DMS153 treated with DMSO at 0.1 percent for 48 hours (cell line): Measurements from ENCODE around the gene CDR2.
A peak's percentile ranks its signal among the peaks of the same experiment; 100 is the strongest.

Experiments
- DNase-seq: peaks from one replicate; lab custom pipeline; 2025; ENCODE audit not compliant: unreplicated experiment; lab: John Stamatoyannopoulos, UW

The CDR2 gene

DNA sequence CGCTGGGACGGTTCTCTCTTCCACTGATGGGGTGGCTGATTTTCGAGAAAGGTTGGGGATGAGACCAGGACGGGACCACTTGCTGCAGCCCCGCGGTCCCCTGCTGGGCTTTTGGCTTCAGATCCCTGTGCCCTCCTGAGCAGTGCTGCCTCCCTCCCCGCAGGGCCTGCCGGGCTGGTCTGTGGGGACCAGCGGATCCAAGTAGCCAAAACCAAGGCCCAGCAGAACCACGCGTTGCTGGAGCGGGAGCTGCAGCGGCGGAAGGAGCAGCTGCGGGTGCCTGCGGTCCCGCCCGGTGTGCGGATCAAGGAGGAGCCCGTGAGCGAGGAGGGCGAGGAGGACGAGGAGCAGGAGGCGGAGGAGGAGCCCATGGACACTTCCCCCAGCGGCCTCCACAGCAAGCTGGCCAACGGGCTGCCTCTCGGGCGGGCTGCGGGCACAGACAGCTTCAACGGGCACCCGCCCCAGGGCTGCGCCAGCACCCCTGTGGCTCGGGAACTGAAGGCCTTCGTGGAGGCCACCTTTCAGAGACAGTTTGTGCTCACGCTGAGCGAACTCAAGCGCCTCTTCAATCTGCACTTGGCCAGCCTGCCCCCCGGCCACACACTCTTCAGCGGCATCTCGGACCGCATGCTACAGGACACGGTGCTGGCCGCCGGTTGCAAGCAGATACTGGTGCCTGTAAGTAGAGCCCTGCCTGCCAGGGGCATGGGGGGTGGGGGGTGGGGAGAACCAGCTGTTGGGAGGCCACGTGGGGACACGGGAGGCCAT, 48.6 kb downstream of the CDR2 start:
- no peak for DNase-seq

DNA sequence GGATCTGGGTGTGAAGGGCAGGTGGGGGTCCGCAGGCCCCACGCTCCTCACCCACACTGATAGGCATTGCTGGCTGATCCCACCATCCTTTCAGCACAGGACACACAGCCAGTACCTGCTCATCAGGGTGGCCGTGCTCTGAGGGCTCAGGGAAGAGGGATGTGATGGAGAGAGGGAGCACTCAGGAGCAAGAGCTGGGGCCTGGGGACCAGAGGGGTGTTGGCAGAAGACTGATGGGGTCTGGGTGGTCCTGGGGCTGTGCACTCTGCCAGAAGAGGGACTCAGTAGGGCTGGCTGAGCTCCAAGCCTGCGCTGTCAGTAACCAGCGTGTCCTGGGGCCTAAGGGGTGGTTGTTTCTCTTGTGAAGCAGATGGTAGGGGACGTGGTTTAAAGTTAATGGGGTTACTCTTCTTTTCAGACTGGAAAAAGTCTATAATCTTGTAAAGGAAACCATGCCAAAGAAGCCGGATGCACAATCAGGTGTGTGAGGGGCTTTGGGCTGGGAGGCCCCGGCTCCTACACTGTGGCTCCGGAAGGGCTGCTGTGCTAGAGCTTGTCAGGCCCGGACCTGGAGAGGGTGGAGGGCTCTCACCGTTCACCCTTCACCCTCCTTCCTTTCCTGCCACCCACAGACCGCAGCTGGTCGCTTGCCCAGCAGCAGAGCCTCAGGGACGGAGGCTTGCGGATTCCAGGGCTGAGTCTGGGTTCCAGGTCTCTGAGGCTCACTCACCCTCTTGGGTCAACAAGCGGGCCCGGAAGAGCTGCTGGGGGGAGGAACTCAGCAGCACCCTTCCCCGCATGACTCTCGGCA, 49.4 kb downstream of the CDR2 start:
- no peak for DNase-seq

DNA sequence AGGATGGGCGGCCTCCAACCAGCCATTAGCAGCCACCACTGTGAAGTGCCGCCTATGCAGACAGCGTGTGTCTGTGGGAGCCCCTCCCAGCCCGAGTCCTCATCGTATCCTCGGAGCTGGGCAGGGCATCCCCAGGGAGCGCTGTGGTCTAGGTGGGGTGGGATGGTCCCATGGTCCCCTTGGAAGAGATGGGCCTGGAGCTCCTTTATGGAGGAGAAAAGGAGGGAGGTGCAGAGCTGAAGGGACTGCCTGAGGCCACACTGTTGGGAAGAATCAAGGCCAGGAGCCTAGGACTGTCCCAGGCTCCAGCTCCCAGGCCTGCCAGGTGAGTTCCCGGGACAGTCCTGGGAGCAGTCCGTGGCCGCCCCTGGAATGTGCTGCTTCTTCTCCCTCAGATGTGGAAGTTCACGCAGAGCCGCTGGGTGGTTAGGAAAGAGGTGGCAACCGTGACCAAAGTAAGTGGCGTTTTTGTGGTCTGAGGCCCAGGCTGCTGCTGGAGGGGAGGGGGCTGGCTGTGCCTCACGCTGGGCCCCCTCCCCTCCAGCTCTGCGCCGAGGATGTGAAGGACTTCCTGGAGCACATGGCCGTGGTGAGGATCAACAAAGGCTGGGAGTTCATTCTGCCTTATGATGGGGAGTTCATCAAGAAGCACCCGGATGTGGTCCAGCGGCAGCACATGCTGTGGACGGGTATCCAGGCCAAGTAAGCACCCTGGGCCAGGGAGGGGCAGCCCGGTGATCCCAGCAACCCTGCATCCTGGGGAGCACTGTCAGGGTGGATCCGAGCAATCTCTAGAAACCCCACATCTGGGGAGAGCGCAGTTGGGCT, 50.2 kb downstream of the CDR2 start:
- DNase-seq = no peak

DNA sequence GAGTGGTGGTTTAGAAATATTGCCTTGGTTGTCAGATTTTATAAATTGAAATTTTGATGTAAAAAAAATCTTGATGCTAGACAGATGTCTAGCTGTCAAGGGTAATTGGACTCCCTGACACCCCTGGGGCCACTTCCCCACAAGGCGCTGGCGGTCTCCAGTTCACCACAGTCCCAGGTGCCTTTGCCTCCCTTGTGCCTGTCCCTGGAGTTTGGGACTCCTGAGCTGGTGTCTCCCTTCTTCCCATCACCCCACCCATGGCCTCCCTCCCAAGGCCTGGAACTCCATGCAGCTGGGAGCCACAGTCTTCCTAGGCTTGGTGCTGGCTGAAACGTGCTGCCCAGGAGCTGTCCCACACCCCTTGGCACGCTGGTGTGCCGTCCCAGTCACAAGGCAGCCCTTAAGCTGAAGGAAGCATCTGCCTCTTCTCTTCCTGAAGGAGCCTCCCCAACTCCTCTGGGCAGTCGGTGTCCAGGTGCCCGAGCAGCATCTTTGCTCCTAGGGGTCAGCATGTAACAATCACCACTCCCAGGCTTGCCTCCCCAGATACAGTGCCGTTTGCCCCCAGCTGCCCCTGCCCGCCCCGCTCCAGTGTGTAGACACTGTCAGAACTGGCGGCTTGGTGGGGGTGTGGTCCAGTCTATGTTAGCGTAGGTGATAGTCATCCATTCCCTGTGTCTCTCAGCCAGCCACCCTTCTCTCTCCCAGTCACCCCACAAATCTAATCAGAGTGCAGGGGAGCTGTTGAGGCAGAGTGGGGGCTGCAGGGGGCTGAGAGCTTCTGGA, 51.1 kb downstream of the CDR2 start:
- no peak for DNase-seq

DNA sequence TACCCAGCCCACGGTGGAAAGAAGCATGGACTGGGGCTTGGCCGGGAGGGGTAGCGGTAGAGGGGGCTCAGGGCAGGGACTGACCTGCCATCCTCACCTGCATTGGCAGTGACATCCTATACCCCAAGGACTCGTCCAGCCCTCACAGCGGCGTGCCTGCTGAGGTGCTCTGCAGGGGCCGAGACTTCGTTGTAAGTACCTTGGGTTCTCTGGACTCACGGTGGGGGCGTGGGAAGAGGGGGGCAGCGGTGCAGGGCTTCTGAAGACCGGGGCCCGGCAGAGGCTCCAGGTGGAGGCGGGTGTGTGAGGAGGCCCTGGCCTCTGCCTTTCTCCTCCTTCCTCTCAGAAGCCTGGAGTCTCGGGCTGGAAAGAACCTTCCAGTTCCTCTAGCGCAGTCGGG, 51.7 kb downstream of the CDR2 start:
- no peak for DNase-seq

DNA sequence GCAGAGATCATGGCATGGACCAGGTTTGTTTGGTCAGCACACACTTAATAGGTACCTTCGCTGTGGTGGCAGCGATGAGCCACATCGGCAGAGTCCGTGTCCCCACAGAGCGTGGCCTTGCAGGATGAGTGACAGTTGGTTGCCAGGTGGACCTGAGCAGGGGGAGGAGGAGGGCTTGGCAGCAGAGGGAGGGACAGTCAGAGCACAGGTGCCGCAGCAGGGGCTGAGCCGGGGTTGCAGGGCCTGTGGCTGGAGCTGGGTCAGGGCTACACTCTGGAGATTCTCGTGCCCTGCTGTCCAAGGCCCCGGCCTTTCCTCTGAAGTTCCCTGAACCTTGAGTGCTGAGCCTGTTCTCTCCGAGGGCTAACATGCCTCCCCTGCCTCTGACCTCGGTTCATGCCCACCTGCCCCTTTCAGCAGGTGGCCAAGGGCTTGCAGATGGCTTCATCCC, 52.4 kb downstream of the CDR2 start:
- DNase-seq = no peak

DNA sequence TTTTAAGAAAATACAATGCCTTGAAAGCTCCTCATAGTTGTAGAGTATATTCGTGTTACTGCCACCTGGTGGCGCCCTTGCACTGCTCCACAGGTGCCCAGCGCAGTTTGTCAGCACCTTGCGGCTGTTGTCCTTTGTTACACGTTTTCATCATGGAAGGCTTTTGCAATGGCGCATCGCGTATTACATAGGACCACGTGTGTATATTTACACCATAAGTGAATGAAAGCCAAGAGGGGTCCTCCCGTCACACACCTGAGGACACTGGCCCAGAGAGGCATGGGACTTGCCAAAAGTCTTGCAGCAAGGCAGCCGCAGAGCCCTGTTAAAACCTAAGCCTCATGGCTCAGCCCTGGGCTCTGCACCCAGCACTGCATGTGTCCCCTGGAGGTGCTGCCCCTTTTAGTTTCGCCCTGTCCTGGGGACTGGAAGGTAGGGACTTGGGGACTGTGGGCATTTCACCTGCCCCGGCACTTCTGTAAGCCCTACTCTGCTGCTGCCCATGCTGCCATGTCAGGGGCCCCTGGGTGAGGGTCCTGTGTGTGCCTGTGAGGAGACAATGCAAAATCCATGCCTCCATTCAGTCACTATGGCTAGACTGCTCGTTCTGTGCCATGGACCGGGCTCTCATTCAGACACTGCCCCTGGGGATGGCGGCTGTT, 52.9 kb downstream of the CDR2 start:
- peak; percentile 80 for DNase-seq

DNA sequence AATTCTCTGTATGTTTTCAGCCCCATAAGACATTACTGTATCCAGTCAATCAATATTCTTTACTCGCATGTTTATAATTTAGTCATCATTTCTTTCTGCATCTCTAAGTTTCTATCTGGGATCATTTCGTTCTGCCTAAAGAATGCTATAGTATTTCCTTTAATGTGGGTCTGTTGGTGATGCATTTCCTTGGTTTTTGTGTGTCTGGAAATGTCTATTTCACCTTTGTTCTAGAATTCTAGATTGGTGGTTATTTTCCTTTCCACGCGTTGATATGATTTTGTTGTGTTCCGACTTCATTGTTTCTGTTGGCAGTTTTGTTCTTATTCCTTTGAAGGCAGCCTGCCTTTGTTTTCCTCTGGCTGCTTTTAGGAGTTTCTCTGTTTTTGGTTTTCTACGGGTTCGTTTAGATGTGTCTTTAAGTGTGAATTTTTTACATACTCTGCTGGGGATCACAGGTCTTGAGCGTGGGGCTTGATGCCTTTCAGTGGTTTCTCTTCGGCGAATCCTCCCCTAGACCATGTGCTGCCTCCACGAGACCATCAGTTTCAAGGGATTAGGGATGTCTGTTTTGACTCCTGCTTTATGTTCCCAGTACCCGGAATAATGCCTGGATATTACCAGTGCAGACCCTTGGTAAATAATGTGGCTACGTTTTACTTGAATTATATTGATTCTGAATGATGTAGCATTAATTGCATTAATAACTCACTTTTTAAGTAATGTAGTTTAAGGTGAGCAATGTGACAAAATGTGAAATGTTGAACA, 53.7 kb downstream of the CDR2 start:
- no peak for DNase-seq

DNA sequence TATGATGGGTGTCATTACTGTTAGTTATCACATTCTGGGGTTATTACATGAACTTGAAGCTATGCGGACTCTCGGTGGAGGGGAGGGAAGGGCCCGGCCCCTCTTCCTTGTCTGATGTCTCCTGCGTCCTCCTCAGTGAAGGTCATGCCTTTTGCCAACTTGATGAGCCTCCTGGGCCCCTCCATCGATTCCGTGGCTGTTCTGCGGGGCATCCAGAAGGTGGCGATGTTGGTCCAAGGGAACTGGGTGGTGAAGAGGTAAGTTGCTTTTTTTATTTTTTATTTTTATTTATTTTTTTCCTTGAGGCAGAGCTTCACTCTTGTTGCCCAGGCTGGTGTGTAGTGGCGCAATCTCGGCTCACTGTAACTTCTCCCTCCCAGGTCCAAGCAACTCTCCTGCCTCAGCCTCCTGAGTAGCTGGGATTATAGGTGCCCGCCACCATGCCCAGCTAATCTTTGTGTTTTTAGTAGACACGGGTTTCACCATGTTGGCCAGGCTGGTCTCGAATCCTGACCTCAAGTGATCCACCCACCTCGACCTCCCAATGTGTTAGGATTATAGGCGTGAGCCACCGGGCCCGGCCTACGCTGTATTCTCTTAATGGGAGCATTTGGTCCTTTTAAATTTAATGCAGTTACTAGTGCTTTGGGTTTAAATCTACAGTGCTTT, 55.6 kb downstream of the CDR2 start:
- DNase-seq = no peak

DNA sequence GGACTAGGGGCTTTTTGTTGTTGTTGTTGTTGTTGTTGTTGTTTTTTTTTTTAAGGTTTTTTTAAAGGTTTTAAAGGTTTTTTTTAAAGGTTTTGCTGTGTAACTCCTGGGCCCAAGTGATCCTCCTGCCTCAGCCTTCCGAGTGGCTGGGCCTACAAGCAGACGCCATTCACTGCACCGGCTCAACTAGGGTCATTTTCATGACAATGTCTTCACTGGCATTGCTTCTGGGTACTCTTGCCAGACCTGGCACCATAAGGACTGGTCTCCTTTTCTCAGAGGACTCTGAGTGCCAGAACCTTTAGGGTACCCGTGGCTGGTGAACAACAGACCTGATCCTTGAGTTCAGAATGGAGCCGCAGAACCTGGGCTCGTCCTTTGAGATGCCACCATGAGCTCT, 56.8 kb downstream of the CDR2 start:
- no peak for DNase-seq

DNA sequence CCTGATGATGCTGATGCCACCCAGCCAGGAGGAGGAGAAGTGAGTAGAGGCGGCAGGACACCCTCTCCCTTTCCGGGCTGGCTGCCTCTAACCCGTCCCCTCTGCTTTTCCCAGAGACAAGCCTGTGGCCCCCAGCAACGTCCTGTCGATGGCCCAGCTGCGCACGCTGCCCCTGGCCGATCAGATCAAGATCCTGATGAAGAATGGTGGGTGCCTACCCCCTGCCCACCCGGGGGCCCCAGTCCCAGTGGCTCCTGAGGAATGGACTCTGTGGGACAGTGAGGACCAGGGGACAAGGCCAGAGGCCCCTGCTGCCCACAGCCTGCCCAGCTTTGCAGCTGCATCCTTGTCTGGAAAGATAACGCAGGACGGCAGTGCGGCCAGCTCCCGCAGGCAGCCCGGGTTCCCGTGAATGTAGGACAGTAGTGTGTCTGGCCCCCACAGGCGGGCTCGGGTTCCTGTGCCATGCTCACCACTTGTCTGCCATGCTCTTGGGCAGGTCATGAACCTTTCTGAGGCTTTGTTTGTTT, 57.4 kb downstream of the CDR2 start:
- DNase-seq = no peak

DNA sequence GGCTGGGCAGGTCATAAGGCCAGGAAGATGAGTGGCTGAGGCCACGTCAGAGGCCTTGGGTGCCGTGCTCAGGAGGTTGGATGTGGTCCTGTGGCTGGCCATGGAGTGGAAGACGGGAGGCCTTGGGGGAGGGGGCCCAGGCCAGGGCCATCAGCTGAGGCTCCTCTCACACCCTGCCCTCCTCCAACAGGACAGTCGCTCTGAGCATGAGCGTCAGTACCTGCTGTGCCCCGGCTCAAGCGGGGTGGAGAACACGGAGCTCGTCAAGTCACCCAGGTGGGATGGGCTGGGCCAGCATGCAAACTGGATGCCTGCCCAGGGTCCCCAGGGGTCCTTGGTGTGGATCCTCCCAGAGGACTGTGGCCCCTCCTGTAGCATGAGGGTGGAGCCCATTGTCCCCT, 58.0 kb downstream of the CDR2 start:
- DNase-seq = no peak

DNA sequence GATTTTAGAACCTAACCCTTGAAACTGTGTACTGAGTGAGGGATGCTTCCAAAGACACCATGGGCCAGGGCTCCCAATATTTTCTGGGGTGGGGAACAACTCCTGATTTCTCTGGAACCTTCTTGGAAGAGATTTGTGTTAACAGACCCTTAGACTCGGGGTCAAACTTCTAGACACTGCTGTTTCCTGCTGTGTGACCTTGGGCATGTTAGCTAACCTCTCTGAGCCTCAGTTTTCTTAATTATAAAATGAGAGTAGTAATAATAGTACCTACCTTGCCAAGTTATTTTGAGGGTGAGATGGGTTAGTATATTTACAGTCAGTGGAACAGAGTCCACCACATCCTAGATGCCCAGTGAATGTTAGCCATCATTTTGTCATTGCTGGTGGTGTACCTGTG, 58.4 kb downstream of the CDR2 start:
- no peak for DNase-seq

DNA sequence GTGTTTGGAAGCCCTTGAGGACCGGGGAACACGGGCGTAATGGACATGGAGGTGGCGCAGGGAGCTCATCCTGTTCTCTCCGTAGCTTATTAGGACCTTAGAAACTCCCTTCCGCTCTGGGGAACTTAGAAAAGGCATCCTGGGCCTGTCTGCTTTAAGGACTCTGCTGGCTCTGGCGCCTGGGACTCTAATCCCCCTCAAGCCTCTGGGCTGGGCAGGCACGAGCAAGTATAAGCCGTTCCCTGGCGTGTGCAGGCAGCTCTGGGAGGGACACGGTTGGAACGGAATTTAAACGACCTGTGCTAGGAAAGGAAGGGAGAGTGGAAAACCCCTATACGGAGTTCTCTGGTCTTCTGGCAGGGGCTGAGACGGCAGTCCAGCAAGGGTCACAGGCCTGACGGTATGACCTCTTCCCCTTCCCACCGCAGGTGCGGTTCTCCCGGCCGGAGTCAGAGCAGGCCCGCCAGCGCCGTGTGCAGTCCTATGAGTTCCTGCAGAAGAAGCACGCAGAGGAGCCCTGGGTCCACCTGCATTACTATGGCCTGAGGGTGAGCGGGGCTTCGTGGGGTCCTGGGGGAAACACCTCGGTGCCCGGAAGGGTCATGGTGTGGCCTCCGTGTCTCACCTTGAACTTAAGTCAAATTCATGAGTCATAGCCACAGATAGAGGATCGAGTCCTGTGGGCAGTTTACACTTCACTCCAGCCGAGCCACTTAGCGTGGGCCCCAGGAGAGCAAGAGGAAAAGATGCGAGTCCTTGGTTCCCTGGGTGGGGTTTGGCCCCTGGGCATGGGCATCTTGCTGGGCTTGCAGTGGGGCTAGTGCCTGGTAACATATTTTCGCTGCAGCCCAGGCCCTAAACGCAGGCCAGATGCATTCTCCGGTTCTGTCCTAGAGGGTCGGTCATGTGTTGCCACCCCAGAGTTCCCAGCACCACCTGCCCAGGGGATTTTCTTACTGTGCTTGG, 59.5 kb downstream of the CDR2 start:
- no peak for DNase-seq

DNA sequence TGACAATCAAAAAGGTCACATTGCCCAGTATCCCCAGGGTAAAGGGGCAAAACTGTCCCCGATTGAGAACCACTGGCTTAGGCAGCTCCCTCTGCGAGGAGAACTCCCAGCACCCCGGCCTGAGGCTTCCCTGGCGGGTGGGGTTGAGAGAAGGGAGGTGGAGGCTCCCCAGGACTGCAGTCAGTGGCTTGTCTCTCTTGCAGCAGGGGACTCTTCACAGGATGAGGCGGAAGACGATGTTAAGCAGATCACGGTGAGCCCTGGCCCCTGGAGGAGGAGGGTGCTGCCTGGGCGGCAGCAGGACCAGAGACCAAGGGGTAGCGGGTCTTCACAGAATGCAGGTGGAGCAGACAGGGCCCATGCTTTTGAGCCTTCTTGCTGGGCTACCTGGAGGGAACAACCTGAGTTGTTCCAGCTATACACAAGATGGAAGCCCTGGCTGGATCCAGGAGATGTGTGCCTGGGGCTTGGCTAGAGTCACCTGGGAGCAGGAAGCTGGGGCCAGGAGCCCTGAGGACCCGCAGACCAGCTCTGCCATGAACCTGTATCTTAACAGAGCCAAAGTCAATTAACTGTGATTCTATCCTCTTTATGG, 60.4 kb downstream of the CDR2 start:
- no peak for DNase-seq

DNA sequence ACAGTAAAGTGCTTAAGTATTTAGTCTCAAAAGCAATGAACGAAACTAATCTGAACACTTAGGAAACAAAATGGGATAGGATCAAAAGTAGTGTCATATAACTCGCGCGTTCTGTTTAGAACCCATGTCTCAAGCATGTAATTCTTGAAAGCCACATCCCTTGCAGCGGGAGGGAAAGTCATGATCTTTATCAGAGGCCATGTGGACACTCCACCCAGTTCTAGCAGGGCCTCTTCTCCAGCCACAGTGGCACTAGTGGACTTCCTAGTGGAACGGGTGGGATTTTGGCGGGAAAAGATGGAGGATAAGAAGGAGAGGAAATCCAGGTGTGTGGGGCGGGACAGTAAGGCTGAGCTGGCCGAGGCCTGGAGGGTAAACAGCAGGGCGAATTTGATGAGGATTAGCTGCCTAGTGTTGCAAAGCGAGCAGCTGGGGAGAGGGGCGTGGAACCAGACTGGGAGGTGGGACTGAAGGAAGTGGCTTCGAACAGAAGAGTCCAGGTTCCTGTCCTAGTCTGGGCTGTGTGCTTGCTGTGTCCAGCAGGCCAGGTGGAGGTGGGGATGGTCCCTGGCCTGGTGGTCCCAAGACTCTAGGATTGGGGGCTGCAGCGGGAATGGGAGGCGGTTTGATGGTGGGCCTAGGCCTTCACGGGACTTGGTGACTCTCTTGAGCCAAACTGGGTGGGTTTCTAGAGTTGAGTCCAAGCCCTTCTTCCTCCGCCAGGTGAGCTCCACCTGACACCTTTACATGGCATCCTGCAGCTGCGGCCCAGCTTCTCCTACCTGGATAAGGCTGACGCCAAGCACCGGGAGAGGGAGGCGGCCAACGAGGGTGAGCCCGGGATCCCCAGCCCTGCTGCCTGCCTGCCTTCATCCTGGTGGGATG, 61.3 kb downstream of the CDR2 start:
- no peak for DNase-seq
